Measurements from ENCODE around the gene MRPL54. TPM values are rescaled to one million over a fixed set of nuclear protein-coding genes. Genes with fewer than 3 reads are reported as not detected.

The MRPL54 gene
- total RNA-seq (2021; ENCODE audit: unreplicated experiment) (67.1 TPM), Bru-seq, nascent RNA (percentile 65 among the genes with signal in this experiment), BruChase-seq, experiment 1, labeled RNA remaining after a 6-hour chase (percentile 73 among the genes with signal in this experiment), BruChase-seq, experiment 2, labeled RNA remaining after a 2-hour chase (percentile 59 among the genes with signal in this experiment)
- polyA plus RNA-seq (2012): 60.6 and 78.4 TPM in 2 replicates
- long read RNA-seq, transcript MRPL54-201 (3 exons, 626 nt): major isoform, 27 of 32 reads
- long read RNA-seq, partial matches to known transcripts: 4 of 32 reads
- long read RNA-seq, other reads (novel, unspliced or antisense): 1 of 32 reads

DNA sequence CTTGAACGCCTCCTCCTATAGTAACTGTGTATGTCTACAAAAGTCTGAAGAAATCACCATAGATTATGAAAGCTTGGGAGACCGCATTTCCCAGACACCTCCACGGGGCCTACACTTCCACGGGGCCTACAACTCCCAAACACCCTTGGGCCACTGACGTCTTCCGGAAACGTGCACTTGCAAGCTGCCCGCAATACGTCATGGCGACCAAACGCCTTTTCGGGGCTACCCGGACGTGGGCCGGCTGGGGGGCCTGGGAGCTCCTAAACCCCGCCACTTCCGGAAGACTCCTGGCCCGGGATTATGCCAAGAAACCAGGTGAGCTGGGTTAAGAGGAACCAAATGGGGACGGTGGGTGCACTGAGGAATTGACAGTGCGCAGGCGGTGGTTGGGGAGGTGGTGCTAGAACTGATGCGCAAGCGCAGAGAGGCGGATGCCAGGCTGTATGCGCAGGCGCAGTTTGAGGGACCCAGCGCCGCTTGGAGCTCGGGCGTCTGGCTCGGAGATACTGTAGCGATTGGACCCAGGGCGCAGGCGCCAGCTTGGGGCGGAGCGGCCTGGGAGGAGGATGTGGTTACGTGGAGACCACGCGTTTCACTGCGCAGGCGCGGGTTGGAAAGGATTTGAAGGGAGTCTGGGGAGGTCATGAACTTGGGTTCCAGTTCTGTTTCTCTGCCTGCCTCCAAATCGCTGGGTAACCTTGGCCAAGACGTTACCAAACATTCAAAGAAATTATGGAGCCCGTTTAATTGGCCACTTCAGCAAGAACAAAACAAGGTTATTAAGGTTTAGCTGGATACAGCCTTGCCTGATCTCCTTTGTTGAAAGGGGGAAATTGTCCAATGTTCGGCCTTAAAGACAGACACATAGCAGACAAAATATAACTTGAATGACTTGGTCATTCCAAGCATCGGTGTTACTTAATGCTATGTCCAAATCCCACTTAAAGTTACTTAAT lies at the start of gene MRPL54:
MRPL54 (plus strand) TSS at position 182 of the 959 bp plus-strand sequence; CDS start at position 201, 19 bp downstream.
- H3K9me3 ChIP-seq (ENCODE audit: control insufficient read depth in 1 of 2, insufficient read depth in 1 of 2, low read depth in 1 of 2, low read length in 2 of 2): no peaks in the 10 kb centered on the region
- peak within 1 kb of the TSS; percentile 93 for H3K27ac ChIP-seq (ENCODE audit: low read depth, low read length)
- ChIA-PET RAD21 (ENCODE audit: low non-redundant PET in 1 of 2, low total read pairs in 2 of 2, uncharacterized antibody in 2 of 2, unreplicated experiment in 2 of 2) (interaction anchor here in 1 of 2 experiments (0.6 to 1.0 kb wide), 2 partner anchors 54 to 86 kb away, joined by 3 read pairs; no protein-coding TSS in a partner anchor), POLR2A (interaction anchor here (0.8 to 2.2 kb wide), 18 partner anchors 10 to 487 kb away, joined by 3 to 10 read pairs (median 5); partner anchors contain the start of genes EEF2 and TJP3), CTCF (interaction anchor here (0.6 to 2.4 kb wide), 13 partner anchors 16 to 446 kb away, joined by 3 to 20 read pairs (median 3); no protein-coding TSS in a partner anchor)
- intact Hi-C loops (cut with micrococcal nuclease): loop anchor here (1.0 to 5.0 kb wide), 2 partner anchors 34 to 60 kb away; no protein-coding TSS in a partner anchor
- ATAC-seq (peak; percentile 88), DNase-seq (ENCODE audit: low read depth, low spot score) (peak; percentile 98)
- H3K9ac ChIP-seq (ENCODE audit: low read length): peak within 1 kb of the TSS; percentile 85
- peaks cover 32% of the 10 kb centered on the region for H3K79me2 ChIP-seq (ENCODE audit: insufficient read depth, low read length)
- peaks cover 2 to 14% of the 10 kb centered on the region in 2 experiments; a peak in 2 of 4 replicates for H3K36me3 ChIP-seq (ENCODE audit: control insufficient read depth in 1 of 2, insufficient read depth in 2 of 2, low read length in 2 of 2)
- peak within 1 kb of the TSS; percentile 62 for H2AFZ ChIP-seq (ENCODE audit: low read depth, low read length, poor library complexity, severe bottlenecking)
- peak within 1 kb of the TSS; percentile 86 for H3K4me2 ChIP-seq (ENCODE audit: low read length)
- peak within 1 kb of the TSS; percentile 77 to 99 for H3K4me3 ChIP-seq (replicated peaks in 1 of 2; ENCODE audit: low read depth in 1 of 2, low read length in 2 of 2)
- H3K27me3 ChIP-seq (ENCODE audit: insufficient read depth, low read length): no peaks in the 10 kb centered on the region
- no peaks in the 10 kb centered on the region for H3K9me2 ChIP-seq (ENCODE audit: insufficient read depth)
- no peaks in the 10 kb centered on the region for H4K20me1 ChIP-seq (ENCODE audit: insufficient read depth)
- BruUV-seq (replicated peaks): TSS peak; percentile 96
- peaks cover 6 to 14% of the 10 kb centered on the region in 2 experiments; a peak in 2 of 4 replicates for H3K4me1 ChIP-seq (ENCODE audit: control insufficient read depth in 1 of 2, insufficient read depth in 2 of 2, low read length in 2 of 2)
- no peak for TF ChIP-seq RAD21 (IDR thresholded peaks at IDR 0.05; ENCODE audit: low read depth)
- TF ChIP-seq, protein P1, sequence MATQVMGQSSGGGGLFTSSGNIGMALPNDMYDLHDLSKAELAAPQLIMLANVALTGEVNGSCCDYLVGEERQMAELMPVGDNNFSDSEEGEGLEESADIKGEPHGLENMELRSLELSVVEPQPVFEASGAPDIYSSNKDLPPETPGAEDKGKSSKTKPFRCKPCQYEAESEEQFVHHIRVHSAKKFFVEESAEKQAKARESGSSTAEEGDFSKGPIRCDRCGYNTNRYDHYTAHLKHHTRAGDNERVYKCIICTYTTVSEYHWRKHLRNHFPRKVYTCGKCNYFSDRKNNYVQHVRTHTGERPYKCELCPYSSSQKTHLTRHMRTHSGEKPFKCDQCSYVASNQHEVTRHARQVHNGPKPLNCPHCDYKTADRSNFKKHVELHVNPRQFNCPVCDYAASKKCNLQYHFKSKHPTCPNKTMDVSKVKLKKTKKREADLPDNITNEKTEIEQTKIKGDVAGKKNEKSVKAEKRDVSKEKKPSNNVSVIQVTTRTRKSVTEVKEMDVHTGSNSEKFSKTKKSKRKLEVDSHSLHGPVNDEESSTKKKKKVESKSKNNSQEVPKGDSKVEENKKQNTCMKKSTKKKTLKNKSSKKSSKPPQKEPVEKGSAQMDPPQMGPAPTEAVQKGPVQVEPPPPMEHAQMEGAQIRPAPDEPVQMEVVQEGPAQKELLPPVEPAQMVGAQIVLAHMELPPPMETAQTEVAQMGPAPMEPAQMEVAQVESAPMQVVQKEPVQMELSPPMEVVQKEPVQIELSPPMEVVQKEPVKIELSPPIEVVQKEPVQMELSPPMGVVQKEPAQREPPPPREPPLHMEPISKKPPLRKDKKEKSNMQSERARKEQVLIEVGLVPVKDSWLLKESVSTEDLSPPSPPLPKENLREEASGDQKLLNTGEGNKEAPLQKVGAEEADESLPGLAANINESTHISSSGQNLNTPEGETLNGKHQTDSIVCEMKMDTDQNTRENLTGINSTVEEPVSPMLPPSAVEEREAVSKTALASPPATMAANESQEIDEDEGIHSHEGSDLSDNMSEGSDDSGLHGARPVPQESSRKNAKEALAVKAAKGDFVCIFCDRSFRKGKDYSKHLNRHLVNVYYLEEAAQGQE (IDR thresholded peaks at IDR 0.05; ENCODE audit: low read depth): no peak
- TF ChIP-seq, protein P2, sequence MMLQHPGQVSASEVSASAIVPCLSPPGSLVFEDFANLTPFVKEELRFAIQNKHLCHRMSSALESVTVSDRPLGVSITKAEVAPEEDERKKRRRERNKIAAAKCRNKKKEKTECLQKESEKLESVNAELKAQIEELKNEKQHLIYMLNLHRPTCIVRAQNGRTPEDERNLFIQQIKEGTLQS (IDR thresholded peaks at IDR 0.05): no peak
- TF ChIP-seq EZH2 (IDR thresholded peaks at IDR 0.05): no peak
- TF ChIP-seq CBX3 (IDR thresholded peaks at IDR 0.05; ENCODE audit: low read depth): no peak
- 0 out of 2 replicates have a peak, but pooled peaks have one; percentile 11 for TF ChIP-seq ZFX (IDR thresholded peaks at IDR 0.05)
- TF ChIP-seq EGR1 (IDR thresholded peaks at IDR 0.05; ENCODE audit: low read depth): no peak
- TF ChIP-seq, protein P3, sequence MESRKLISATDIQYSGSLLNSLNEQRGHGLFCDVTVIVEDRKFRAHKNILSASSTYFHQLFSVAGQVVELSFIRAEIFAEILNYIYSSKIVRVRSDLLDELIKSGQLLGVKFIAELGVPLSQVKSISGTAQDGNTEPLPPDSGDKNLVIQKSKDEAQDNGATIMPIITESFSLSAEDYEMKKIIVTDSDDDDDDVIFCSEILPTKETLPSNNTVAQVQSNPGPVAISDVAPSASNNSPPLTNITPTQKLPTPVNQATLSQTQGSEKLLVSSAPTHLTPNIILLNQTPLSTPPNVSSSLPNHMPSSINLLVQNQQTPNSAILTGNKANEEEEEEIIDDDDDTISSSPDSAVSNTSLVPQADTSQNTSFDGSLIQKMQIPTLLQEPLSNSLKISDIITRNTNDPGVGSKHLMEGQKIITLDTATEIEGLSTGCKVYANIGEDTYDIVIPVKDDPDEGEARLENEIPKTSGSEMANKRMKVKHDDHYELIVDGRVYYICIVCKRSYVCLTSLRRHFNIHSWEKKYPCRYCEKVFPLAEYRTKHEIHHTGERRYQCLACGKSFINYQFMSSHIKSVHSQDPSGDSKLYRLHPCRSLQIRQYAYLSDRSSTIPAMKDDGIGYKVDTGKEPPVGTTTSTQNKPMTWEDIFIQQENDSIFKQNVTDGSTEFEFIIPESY (IDR thresholded peaks at IDR 0.05; ENCODE audit: extremely low read depth, insufficient replicate concordance, low read length): no peak
- TF ChIP-seq ZNF274 (IDR thresholded peaks at IDR 0.05; ENCODE audit: low read depth, low read length): no peak
- peak; percentile 67 for TF ChIP-seq POLR2A (IDR thresholded peaks at IDR 0.05; ENCODE audit: borderline replicate concordance, extremely low read depth, insufficient read depth, insufficient read length)
- TF ChIP-seq CEBPB (IDR thresholded peaks at IDR 0.05; ENCODE audit: low read depth): no peak
- TF ChIP-seq POLR2AphosphoS5 (IDR thresholded peaks at IDR 0.05; ENCODE audit: low read depth, low read length): peak; percentile 80
- peak; percentile 93 for TF ChIP-seq YY1 (IDR thresholded peaks at IDR 0.05; ENCODE audit: extremely low read depth, insufficient replicate concordance, low read depth, low read length)
- TF ChIP-seq ELF1 (IDR thresholded peaks at IDR 0.05; ENCODE audit: borderline replicate concordance, low read depth): no peak; the same call in 1 of the 2 replicates
- TF ChIP-seq EZH2phosphoT487 (IDR thresholded peaks at IDR 0.05; ENCODE audit: borderline replicate concordance): no peak
- no peak for TF ChIP-seq SRF (IDR thresholded peaks at IDR 0.05; ENCODE audit: low read depth)
- TF ChIP-seq JUND (IDR thresholded peaks at IDR 0.05): no peak
- no peak for TF ChIP-seq FOSL1 (IDR thresholded peaks at IDR 0.05; ENCODE audit: low read depth)
- TF ChIP-seq, protein P4, sequence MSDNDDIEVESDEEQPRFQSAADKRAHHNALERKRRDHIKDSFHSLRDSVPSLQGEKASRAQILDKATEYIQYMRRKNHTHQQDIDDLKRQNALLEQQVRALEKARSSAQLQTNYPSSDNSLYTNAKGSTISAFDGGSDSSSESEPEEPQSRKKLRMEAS (IDR thresholded peaks at IDR 0.05): peak; percentile 75

Measured in HCT116 (cell line).